Prostate gland (tissue), 2 donors: Measurements from ENCODE around the gene VNN1.

Experiments used
- CTCF ChIP-seq, 4 experiments: fragments of 200-600 bp in 2 of 4; fragments of 450-650 bp in 2 of 4; sonication (generic) in 2 of 4; IDR thresholded peaks; 1 replicate in 3 of 4; 2 replicates in 1 of 4; pipeline ENCODE4 v1.5.1; 2016 to 2019; ENCODE audit warnings: antibody characterized with exemption in 4 of 4, mild to moderate bottlenecking in 2 of 4, moderate library complexity in 2 of 4
- POLR2A ChIP-seq: fragments of 450-650 bp; IDR thresholded peaks from one replicate; pipeline ENCODE4 v1.6.1; 2016; ENCODE audit warnings: antibody characterized with exemption, mild to moderate bottlenecking
- POLR2AphosphoS5 ChIP-seq: sonication (generic); formaldehyde crosslinking; IDR thresholded peaks from one replicate; pipeline ENCODE4 v1.6.1; 2017; ENCODE audit warnings: antibody characterized with exemption

GRCh38 chr6:132725947-132726607, 12.2 kb upstream of the VNN1 start:
- TF ChIP-seq POLR2A (no peak), CTCF (IDR thresholded peaks at IDR 0.05) (no peak), POLR2AphosphoS5 (no peak)
